Measurements from ENCODE around the gene TRAF6. TPM values are rescaled to one million over a fixed set of nuclear protein-coding genes. Genes with fewer than 3 reads are reported as not detected.

TRAF6 gene
- total RNA-seq, 1 donor from 2014 or later, result 6.1 TPM

- TF ChIP-seq, protein P1, sequence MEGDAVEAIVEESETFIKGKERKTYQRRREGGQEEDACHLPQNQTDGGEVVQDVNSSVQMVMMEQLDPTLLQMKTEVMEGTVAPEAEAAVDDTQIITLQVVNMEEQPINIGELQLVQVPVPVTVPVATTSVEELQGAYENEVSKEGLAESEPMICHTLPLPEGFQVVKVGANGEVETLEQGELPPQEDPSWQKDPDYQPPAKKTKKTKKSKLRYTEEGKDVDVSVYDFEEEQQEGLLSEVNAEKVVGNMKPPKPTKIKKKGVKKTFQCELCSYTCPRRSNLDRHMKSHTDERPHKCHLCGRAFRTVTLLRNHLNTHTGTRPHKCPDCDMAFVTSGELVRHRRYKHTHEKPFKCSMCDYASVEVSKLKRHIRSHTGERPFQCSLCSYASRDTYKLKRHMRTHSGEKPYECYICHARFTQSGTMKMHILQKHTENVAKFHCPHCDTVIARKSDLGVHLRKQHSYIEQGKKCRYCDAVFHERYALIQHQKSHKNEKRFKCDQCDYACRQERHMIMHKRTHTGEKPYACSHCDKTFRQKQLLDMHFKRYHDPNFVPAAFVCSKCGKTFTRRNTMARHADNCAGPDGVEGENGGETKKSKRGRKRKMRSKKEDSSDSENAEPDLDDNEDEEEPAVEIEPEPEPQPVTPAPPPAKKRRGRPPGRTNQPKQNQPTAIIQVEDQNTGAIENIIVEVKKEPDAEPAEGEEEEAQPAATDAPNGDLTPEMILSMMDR (IDR thresholded peaks at IDR 0.05; ENCODE audit: insufficient read depth, low read length, severe bottlenecking), result no peak
Observed at GRCh38 chr11:36467916-36468315, 42.2 kb downstream of the TRAF6 start.

DNA sequence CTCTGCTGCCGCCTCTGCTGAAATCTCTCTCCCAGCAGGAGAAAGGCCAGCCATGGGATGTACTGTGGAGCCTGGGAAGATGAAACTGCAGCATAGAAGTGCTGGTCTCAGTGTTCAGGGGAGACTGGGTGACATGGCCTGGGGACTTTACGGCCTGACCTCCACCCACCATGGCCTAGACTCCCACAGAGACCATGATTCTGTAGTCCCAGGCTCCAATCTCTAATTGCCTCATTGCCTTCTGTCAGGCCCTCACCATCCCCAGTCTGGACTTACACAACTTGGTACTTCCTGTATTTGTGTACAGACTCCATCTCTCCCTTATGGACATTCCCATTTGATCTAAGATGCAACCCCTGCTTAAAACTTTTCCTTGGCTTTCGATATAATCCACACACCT, 43.1 kb downstream of the TRAF6 start:
- TF ChIP-seq, protein P1 (IDR thresholded peaks at IDR 0.05; ENCODE audit: insufficient read depth, low read length, severe bottlenecking), result no peak
- DNase-seq (ENCODE audit: low read depth), result no peak
- no peaks in the 10 kb centered on the region for H3K36me3 ChIP-seq (ENCODE audit: control insufficient read depth, insufficient read depth, low read length)
- peak; percentile 50 for FAIRE-seq
- H3K4me3 ChIP-seq (ENCODE audit: low read depth, low read length), result no peak overlapping the region
- H3K27me3 ChIP-seq (ENCODE audit: control insufficient read depth, insufficient read depth, low read length), result no peaks in the 10 kb centered on the region

More at GRCh38 chr11:36467916-36468315, 42.2 kb downstream of the TRAF6 start:
- Histone ChIP-seq H3K27me3 (ENCODE audit: control insufficient read depth, insufficient read depth, low read length) (no peaks in the 10 kb centered on the region), H3K36me3 (ENCODE audit: control insufficient read depth, insufficient read depth, low read length) (no peaks in the 10 kb centered on the region), H3K4me3 (ENCODE audit: low read depth, low read length) (no peak overlapping the region)
- DNase-seq (ENCODE audit: low read depth) (no peak), FAIRE-seq (no peak)

DNA sequence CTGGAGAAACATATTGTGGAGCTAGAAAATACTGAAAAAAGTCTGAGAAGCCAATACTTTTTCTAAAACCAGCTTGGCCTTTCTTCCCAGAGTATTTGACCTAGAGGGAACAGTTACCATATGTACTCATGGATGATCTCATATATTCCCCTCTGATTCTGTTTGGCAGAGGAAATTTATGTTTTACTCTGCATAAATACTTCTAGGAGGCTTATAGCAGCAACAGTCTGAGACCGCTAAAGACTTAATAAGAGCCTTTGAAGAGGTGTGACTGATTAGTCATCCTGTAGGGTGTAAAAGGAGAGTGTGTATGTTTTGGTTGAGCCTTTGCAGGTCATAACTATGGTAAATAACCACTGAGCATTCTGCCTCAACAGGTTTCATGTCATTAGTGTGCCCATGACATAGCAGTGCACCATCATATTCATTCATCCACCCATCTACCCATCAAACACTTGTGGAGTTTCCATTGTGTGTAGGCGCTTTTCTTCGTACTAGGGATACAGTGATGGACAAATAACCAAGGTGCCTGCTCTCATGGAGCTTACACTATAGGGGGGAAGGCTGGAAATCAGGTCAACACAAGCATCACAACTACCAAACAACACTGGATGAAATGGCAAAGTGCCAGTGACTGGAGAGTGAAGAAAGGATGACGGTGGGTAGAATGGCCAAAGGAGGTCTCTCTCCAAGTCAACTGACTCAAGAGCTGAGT, 44.5 kb downstream of the TRAF6 start:
- peak; percentile 50 for FAIRE-seq

DNA sequence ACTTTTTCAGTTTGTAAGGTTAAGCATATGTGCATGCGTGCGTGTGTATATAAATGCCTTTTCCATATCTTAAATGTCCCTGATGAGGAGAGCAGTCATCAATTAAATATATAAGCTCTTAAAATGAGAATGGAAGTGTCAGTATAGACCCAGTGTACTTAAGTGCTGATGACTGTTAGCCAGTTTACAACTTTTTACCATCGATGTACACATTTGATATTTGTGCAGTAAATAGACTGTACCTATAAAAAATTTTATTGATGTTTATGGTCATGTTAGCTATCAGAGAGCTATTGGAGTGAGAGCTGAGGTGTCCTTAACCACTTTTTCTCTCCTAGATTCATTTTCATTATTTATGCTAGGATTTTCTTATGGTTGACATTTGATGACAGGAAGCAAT, 45.4 kb downstream of the TRAF6 start:
- no peaks in the 10 kb centered on the region for H3K27me3 ChIP-seq (ENCODE audit: control insufficient read depth, insufficient read depth, low read length)
- TF ChIP-seq, protein P1 (IDR thresholded peaks at IDR 0.05; ENCODE audit: insufficient read depth, low read length, severe bottlenecking), result no peak
- DNase-seq (ENCODE audit: low read depth), result no peak
- H3K4me3 ChIP-seq (ENCODE audit: low read depth, low read length), result no peak overlapping the region
- no peaks in the 10 kb centered on the region for H3K36me3 ChIP-seq (ENCODE audit: control insufficient read depth, insufficient read depth, low read length)
- no peak for FAIRE-seq

More for the DNA sequence above, 44.5 kb downstream of the TRAF6 start:
- H3K27me3 ChIP-seq (ENCODE audit: control insufficient read depth, insufficient read depth, low read length), result no peaks in the 10 kb centered on the region
- no peaks in the 10 kb centered on the region for H3K36me3 ChIP-seq (ENCODE audit: control insufficient read depth, insufficient read depth, low read length)
- peak; percentile 82 for DNase-seq (ENCODE audit: low read depth)
- H3K4me3 ChIP-seq (ENCODE audit: low read depth, low read length), result no peak overlapping the region
- TF ChIP-seq, protein P1 (IDR thresholded peaks at IDR 0.05; ENCODE audit: insufficient read depth, low read length, severe bottlenecking), result no peak

DNA sequence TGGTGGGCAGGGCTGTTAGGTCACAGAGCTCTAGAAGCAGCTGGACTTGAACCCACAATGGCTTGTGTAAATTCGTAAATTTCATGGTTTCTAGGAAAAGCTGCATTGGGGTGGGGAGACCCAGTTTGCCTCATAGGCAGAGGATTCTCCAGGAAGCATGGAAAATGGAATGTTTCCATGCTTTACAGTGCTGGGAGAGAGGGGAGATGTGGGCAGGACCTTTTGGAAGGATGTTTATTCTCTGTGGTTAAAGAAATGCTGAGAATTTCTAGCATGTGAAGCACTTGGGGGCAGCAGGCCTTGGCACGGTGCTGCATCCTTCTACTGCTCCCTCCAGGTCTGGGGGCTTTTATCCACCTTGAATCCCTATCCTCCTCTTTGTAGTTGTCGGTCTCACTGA, 46.3 kb downstream of the TRAF6 start:
- H3K27me3 ChIP-seq (ENCODE audit: control insufficient read depth, insufficient read depth, low read length), result no peaks in the 10 kb centered on the region
- DNase-seq (ENCODE audit: low read depth), result no peak
- no peaks in the 10 kb centered on the region for H3K36me3 ChIP-seq (ENCODE audit: control insufficient read depth, insufficient read depth, low read length)
- TF ChIP-seq, protein P1 (IDR thresholded peaks at IDR 0.05; ENCODE audit: insufficient read depth, low read length, severe bottlenecking), result no peak
- FAIRE-seq, result no peak
- no peak overlapping the region for H3K4me3 ChIP-seq (ENCODE audit: low read depth, low read length)

GRCh38 chr11:36462321-36462720, 47.8 kb downstream of the TRAF6 start:
- H3K27me3 ChIP-seq (ENCODE audit: control insufficient read depth, insufficient read depth, low read length), result no peaks in the 10 kb centered on the region

More at GRCh38 chr11:36462321-36462720, 47.8 kb downstream of the TRAF6 start:
- no peak for DNase-seq (ENCODE audit: low read depth)
- no peak for FAIRE-seq
- TF ChIP-seq, protein P1 (IDR thresholded peaks at IDR 0.05; ENCODE audit: insufficient read depth, low read length, severe bottlenecking), result no peak
- H3K36me3 ChIP-seq (ENCODE audit: control insufficient read depth, insufficient read depth, low read length), result no peaks in the 10 kb centered on the region
- H3K4me3 ChIP-seq (ENCODE audit: low read depth, low read length), result no peak overlapping the region

All from bronchial epithelial cell (primary cell).